Vagina (tissue), 2 donors: ENCODE results near the gene GALR2.

ENCODE experiments used
- CTCF ChIP-seq, 3 experiments: fragments of 450-650 bp in 2 of 3; fragments of 200-600 bp in 1 of 3; sonication (generic) in 1 of 3; IDR thresholded peaks; one replicate each; pipeline ENCODE4 v1.5.1; 2017 to 2019; ENCODE audit warnings: antibody characterized with exemption in 3 of 3, mild to moderate bottlenecking in 2 of 3, moderate library complexity in 2 of 3
- POLR2A ChIP-seq, 2 donors: fragments of 450-650 bp; IDR thresholded peaks; one replicate each; pipeline ENCODE4 v1.6.1; 2017; ENCODE audit warnings: antibody characterized with exemption in 2 of 2, mild to moderate bottlenecking in 2 of 2, moderate library complexity in 2 of 2
- POLR2AphosphoS5 ChIP-seq, 2 donors: sonication (generic); formaldehyde crosslinking; IDR thresholded peaks; one replicate each; pipeline ENCODE4 v1.9.0; 2017; ENCODE audit warnings: antibody characterized with exemption in 2 of 2, mild to moderate bottlenecking in 2 of 2, low read depth in 1 of 2; ENCODE audit not compliant: insufficient read depth in 1 of 2

- no peak for TF ChIP-seq CTCF (IDR thresholded peaks at IDR 0.05)
- TF ChIP-seq POLR2AphosphoS5 (IDR thresholded peaks at IDR 0.05; ENCODE audit: insufficient read depth in 1 of 2, low read depth in 1 of 2) = peak in 1 of 2 donors; percentile 25
- no peak for TF ChIP-seq POLR2A (IDR thresholded peaks at IDR 0.05)
Observed at GRCh38 chr17:76053246-76054111, 21.1 kb upstream of the GALR2 start.
